ENCODE results near the gene BACE1-AS.
"Not testable (repeated sequence)": the region's sequence is repeated elsewhere in the genome, so short reads cannot be mapped to it uniquely, and the experiment has no call there.

Gene BACE1-AS

DNA sequence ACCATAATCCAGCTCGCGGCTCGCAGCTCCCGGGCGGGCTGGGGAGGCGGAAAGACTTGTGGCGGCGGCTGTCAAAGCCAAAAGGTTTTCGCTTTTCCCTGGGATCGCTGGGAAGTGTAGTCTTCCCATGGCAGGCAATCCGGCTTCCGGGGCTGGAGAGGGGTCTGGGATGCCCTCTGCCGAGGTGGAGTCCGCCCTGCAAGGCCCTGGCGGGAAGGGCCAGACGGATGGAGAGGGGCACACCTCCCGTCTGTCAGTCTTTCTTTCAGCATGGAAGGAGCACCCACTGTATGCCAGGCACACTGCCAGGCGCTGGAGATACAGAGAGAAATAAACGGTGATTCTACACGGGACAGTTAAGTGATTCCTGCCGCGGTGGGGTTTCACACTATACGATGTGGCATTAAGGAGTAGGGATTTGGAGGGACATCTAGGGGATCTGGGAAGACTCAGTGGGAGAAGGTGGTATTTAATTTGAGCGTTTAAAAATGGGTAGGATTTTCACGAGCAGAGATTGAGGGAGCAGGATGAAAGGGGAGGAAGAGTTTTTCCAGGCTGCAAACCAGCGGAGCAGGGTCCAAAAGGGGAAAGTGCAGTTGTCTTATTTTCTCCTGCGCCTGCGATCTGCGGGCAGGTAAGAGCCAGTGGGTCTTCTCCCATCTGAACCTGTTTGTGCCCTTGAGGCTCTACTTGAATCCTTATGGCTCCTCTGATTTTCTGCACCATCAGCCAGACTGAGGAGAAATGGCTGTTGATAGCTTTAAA lies 25.2 kb downstream of the BACE1-AS start, which contains the start of gene BACE1:
TSS of gene BACE1 (minus strand) at position 60 of the 765 bp plus-strand sequence. CDS start 461 bp downstream, outside the sequence.
- Histone ChIP-seq H3K4me3 (peak within 1 kb of the TSS; percentile 67), H3K36me3 (replicated peaks) (no peaks in the 10 kb centered on the region), H3K27me3 (ENCODE audit: low read depth) (no peaks in the 10 kb centered on the region), H3K9me3 (0 out of 2 replicates have a peak, but pooled peaks cover 2% of the 10 kb centered on the region), H3K4me1 (peaks cover 28% of the 10 kb centered on the region)
- in situ Hi-C loops (cut with MboI; ENCODE audit: low sequenced_read_pairs), result no loop called here
- peak; percentile 93 to 94 for DNase-seq (ENCODE audit: low spot score in 2 of 2)

DNA sequence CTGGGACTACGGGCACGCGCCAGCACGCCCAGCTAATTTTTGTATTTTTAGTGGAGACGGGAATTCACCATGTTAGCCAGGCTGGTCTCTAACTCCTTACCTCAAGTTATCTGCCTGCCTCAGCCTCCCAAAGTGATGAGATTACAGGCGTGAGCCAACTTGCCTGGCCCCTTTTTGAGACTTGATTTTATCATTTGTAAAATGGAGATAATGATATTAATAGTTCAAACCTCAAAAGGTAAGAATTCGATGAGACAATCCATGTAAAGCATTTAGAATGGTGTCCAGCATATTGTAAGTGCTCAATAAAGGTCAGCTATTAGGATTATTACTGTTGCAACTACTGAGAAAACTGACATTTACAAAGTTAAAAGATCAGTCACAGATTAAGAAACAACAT lies 27.6 kb downstream of the BACE1-AS start:
- DNase-seq (ENCODE audit: low spot score in 2 of 2), result peak in 1 of 2 experiments; percentile 33
- 0 out of 2 replicates have a peak, but pooled peaks cover 2% of the 10 kb centered on the region for H3K9me3 ChIP-seq
- H3K4me3 ChIP-seq, result no peak overlapping the region
- H3K27me3 ChIP-seq (ENCODE audit: low read depth), result no peaks in the 10 kb centered on the region
- in situ Hi-C loops (cut with MboI; ENCODE audit: low sequenced_read_pairs), result no loop called here
- peaks cover 28% of the 10 kb centered on the region for H3K4me1 ChIP-seq
- H3K36me3 ChIP-seq (replicated peaks), result no peaks in the 10 kb centered on the region

DNA sequence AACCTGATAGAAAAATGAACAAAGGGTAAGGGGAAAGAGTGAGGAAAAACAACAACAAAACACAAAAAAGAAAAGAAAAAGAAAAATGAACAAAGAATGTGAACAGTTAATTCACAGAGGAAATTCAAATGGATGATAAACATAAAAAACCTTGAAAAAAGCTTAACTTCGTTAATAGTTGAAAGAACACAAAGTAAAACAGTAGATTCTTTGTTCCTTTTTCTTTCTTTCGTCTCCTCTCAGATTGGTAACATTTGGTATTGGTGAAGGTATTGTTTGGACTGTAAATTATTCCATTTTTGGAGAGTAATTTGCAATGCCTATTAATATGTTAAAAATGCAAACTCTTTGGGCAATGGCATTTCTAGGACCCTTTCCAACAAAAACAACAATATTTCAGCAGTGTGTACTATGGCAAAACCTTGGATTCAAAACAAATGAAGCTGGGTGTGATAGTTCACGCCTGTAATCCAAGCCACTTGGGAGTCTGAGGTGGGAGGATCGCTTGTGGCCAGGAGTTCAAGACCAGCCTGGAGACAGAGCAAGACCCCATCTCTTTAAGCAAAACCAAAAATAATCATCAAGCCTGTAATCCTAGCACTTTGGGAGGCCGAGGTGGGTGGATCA lies 28.2 kb downstream of the BACE1-AS start:
- H3K4me1 ChIP-seq, result peaks cover 28% of the 10 kb centered on the region
- no peaks in the 10 kb centered on the region for H3K27me3 ChIP-seq (ENCODE audit: low read depth)
- in situ Hi-C loops (cut with MboI; ENCODE audit: low sequenced_read_pairs), result no loop called here
- H3K9me3 ChIP-seq, result 0 out of 2 replicates have a peak, but pooled peaks cover 2% of the 10 kb centered on the region
- H3K36me3 ChIP-seq (replicated peaks), result no peaks in the 10 kb centered on the region
- peak; percentile 70 to 89 for DNase-seq (ENCODE audit: low spot score in 2 of 2)
- H3K4me3 ChIP-seq, result no peak overlapping the region

DNA sequence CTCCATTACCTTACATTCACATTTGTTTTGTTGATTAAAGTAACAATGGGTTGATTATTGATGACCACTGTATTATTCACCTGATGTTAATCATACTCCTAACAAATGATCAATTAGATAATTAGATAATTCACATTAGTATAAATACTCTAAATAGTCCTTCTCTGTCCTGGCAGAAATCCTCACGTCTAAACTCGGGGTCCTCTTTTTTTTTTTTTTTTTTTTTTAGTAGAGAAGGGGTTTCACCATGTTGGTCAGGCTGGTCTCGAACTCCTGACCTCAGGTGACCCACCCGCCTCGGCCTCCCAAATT lies 36.1 kb downstream of the BACE1-AS start:
- H3K36me3 ChIP-seq (replicated peaks); DNase-seq (ENCODE audit: low spot score in 2 of 2); H3K27me3 ChIP-seq (ENCODE audit: low read depth); in situ Hi-C loops (cut with MboI; ENCODE audit: low sequenced_read_pairs); H3K4me1 ChIP-seq; H3K9me3 ChIP-seq: not testable (repeated sequence)
- peak overlapping the region; percentile 85 for H3K4me3 ChIP-seq

DNA sequence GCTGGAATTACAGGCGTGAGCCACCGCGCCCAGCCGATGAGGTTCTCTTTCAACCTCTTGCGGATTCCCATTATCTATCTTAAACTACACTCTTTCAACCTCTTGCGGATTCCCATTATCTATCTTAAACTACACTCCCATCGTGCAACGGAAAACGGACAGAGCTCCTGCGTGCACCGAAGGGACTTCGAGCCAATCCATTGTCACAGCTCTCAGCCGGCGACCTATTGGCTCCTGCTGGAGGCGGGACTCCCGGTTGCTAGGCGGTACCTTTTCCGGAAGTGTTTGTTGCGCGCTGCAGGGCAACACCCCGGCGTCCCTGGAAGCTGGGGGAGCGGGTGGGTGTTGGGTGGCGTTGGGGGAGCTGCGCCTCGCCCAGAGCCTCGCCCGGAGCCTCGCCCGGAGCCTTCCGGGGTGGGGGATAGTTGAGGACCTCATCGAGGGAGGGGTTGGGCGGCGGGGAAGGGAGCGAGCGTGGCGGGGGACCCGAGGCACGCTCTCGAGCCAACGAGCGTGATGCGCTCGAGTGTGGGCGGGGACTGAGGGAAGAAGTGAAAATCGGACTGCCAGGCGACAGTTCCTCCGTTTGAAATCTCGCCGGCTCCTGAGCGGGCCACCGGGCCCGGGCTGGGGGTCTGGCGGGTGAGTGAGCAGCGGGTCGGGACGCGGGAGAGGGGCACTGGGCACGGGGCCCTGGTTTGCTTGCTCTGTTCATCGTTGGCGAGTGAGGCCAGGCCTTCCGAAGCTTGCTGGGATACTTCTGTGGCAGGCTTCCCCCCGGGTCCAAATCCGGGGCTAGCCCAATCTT lies 36.6 kb downstream of the BACE1-AS start, which contains the start of gene CEP164:
TSS of gene CEP164 (plus strand) at position 288 of the 808 bp plus-strand sequence. CDS start 10,733 bp downstream, outside the sequence.
- Histone ChIP-seq H3K9me3 (no peaks in the 10 kb centered on the region), H3K4me1 (0 out of 2 replicates have a peak, but pooled peaks cover 2% of the 10 kb centered on the region), H3K36me3 (replicated peaks) (no peaks in the 10 kb centered on the region), H3K27me3 (ENCODE audit: low read depth) (no peaks in the 10 kb centered on the region), H3K4me3 (peak within 1 kb of the TSS; percentile 85)
- DNase-seq (ENCODE audit: low spot score in 2 of 2), result peak; percentile 97 to 98
- in situ Hi-C loops (cut with MboI; ENCODE audit: low sequenced_read_pairs), result no loop called here

DNA sequence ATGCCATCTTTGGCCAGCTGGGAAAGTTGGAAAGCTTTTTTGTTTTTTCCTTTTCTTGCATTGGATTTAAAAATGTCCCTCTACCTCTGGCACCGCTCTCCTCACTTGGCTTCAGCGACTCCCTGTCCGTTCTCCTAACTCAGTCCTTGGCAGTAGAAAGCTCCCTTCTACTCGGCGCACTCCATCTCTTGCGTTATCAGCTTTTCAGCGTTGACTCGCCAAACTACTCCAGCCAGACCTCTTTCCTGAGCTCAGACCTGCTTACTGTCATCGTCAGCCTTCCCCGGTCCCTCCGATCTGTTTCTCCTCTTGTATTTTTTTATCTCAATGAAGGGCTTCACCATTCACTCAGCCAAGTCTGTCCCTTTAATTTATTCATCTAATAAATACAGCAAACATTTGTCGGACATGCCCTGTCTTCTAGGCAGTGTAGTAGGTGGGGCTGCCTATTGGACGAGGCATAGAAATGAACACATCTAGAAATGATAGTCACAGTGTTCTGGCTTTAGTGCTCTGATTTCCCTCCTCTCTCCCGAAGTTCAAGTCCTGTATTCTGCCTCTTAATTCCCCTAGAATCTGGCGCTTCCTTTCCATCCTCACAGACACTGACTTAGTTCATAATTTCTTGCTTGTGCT lies 37.3 kb downstream of the BACE1-AS start:
- in situ Hi-C loops (cut with MboI; ENCODE audit: low sequenced_read_pairs), result no loop called here
- DNase-seq (ENCODE audit: low spot score in 2 of 2), result no peak

DNA sequence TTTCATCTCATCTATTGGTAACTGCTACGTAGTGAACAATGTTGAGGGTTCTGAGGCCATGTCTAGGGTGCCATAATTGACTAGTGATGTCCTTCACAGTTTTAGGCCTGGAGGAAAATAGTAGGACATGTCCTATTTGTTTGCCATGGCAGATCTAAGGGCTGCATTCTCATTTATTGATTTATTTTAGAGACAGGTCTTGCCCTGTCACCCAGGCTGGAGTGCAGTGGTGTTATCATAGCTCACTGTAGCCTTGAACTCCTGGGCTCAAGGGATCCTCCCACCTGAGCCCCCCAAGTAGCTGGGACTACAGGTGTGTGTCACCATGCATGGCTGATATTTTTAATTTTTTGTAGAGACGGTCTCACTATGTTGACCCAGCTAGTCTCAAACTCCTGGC lies 41.7 kb downstream of the BACE1-AS start:
- no peak overlapping the region for H3K4me3 ChIP-seq
- H3K4me1 ChIP-seq, result 0 out of 2 replicates have a peak, but pooled peaks cover 2% of the 10 kb centered on the region
- no peaks in the 10 kb centered on the region for H3K27me3 ChIP-seq (ENCODE audit: low read depth)
- no peaks in the 10 kb centered on the region for H3K9me3 ChIP-seq
- DNase-seq (ENCODE audit: low spot score in 2 of 2), result no peak
- in situ Hi-C loops (cut with MboI; ENCODE audit: low sequenced_read_pairs), result no loop called here
- H3K36me3 ChIP-seq (replicated peaks), result no peaks in the 10 kb centered on the region; the same call in 1 of the 2 replicates

More for the DNA sequence above, 37.3 kb downstream of the BACE1-AS start:
- peak overlapping the region; percentile 85 for H3K4me3 ChIP-seq
- H3K27me3 ChIP-seq (ENCODE audit: low read depth), result no peaks in the 10 kb centered on the region
- H3K36me3 ChIP-seq (replicated peaks), result no peaks in the 10 kb centered on the region
- H3K9me3 ChIP-seq, result no peaks in the 10 kb centered on the region
- 0 out of 2 replicates have a peak, but pooled peaks cover 2% of the 10 kb centered on the region for H3K4me1 ChIP-seq

DNA sequence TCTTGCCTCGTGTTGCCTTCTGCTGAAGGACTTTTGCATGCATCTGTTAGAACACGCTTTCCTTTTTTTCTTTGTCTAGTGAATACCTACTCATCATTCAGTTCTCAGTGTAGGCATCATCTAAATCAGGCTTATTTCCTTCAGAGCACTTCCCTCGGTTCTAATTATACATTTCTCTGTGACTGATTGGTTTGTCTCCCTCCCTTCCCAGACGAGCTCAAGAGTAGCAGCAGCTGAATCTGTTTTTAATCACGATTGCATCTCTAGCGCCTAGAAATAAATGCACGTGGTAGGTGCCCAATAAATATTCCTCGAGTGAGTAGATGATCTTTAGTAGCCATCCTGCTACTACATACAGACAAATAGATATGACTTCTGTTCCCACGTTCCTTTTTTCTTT lies 42.8 kb downstream of the BACE1-AS start:
- Histone ChIP-seq H3K4me3 (no peak overlapping the region), H3K9me3 (no peaks in the 10 kb centered on the region), H3K27me3 (ENCODE audit: low read depth) (no peaks in the 10 kb centered on the region), H3K4me1 (0 out of 2 replicates have a peak, but pooled peaks cover 2% of the 10 kb centered on the region), H3K36me3 (replicated peaks) (peaks cover under 1% of the 10 kb centered on the region)
- DNase-seq (ENCODE audit: low spot score in 2 of 2), result no peak
- in situ Hi-C loops (cut with MboI; ENCODE audit: low sequenced_read_pairs), result no loop called here

DNA sequence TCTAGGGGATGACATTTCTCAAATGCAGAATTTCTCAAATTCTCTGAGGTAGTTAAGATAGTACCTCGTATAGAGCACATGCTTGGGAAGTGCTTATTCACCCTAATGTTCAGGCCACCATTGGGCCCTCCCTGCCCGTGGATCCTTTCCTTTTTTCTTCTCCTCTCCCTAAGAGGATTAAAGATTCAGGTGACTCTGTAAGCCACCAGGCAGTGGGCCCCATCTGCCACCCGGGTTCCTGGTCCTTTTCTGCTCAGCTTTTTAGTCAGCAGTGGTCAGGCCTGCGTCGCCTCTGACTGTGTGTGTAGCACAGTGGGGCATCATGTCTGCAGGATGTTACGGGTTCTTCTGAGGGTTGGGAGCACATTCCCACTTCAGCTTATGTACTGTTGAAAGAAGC lies 43.8 kb downstream of the BACE1-AS start:
- Histone ChIP-seq H3K9me3 (no peaks in the 10 kb centered on the region), H3K4me1 (no peaks in the 10 kb centered on the region), H3K4me3 (no peak overlapping the region), H3K36me3 (replicated peaks) (peaks cover 3% of the 10 kb centered on the region), H3K27me3 (ENCODE audit: low read depth) (no peaks in the 10 kb centered on the region)
- in situ Hi-C loops (cut with MboI; ENCODE audit: low sequenced_read_pairs), result no loop called here
- no peak for DNase-seq (ENCODE audit: low spot score in 2 of 2)

DNA sequence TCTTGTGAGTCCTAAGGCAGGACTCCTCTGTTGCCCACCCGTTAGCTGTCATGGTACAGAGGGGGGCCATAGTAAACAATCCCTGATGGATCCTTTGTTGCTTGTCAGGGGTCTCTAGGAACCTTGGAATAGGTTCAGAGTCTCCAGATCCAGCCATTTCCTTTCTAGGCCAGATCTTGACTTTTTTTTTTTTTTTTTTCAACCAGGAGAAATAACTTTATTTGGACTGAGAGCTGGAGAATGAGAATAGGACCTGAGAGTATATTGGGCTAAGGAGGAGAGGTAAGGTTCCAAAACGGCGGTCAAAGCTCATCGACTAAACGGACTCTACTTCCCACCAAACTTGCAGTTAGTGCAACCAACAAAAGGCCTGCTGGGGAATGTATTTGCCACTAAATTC lies 44.3 kb downstream of the BACE1-AS start:
- Histone ChIP-seq H3K36me3 (replicated peaks) (peaks cover 3% of the 10 kb centered on the region), H3K4me3 (no peak overlapping the region), H3K9me3 (no peaks in the 10 kb centered on the region), H3K4me1 (no peaks in the 10 kb centered on the region), H3K27me3 (ENCODE audit: low read depth) (no peaks in the 10 kb centered on the region)
- no peak for DNase-seq (ENCODE audit: low spot score in 2 of 2)
- in situ Hi-C loops (cut with MboI; ENCODE audit: low sequenced_read_pairs), result no loop called here

DNA sequence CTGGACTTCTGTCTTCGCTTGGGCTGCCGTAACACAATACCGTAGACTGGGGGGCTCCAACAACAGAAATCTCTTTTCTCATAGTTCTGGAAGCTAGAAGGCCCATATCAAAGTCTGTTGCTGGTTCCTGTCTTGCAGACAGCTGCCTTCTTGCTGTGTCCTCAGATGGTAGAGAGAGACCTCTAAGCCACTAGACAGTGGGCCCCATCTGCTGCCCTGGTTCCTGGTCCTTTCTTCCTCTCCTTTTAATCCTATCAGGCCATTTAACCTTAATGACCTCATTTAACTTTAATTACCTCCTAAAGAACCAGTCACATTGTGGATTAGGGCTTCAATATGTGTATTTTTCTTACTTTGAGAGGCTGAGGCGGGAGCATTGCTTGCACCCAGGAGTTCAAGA lies 45.9 kb downstream of the BACE1-AS start:
- DNase-seq (ENCODE audit: low spot score in 2 of 2), result no peak
- Histone ChIP-seq H3K4me1 (no peaks in the 10 kb centered on the region), H3K27me3 (ENCODE audit: low read depth) (no peaks in the 10 kb centered on the region), H3K36me3 (replicated peaks) (peaks cover 3% of the 10 kb centered on the region), H3K9me3 (no peaks in the 10 kb centered on the region), H3K4me3 (no peak overlapping the region)
- in situ Hi-C loops (cut with MboI; ENCODE audit: low sequenced_read_pairs), result no loop called here

Measured in HAP-1 (cell line).